ENCODE data around the gene PRDM16. TPM values are rescaled to one million over a fixed set of nuclear protein-coding genes. Genes with fewer than 3 reads are reported as not detected.
A peak's percentile ranks its signal among the peaks of the same experiment; 100 is the strongest.

Gene PRDM16
- total and polyA plus RNA-seq, 2 of the 13 experiments (the other 11 are each of a cell fraction or from before 2014, with no cell fraction given) = 0.15 to 0.81 TPM

DNA sequence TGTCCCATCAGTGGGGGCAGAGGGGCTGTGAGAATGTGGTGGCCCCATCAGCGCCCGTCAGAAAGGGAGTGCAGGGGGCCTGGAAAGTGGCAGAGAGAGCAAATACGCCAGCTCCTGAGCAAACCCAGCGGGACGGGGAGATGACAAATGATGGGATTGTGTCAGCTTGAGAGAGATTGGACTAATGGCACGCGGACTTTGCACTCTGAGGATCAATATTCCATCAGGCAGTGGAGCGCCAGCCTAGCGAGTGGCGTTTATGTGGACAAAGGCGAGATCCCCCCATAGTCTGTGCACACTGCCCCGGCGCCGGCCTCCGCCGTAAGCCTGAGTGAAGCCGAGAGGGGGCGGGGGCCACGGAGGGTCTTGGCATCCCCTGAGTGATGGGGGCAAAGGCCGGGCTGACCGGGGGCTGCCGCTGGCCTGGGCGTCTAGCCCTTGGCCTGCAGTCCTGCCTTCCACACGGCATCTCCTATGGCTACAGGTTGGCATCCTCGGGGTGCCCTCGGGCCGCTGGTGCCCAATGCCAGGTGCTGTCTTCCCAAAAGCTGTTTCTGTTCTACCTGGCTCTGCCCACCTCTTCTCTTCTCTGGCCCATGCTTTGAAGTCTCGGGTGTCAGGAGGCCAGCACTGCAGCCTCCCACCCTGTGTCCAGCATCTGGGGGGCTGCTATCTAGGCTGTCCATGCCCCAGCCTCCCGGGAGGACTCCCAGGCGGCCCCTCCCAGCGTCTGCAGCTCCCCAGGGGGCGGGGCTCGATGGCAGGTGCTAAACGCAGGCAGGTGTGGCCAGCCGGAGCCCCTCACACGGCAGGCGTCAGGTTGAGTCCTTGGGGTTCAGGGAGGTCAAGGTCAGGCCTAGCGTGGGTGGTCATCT is 46.5 kb downstream of the PRDM16 start (continued):
- TF ChIP-seq, protein P1, sequence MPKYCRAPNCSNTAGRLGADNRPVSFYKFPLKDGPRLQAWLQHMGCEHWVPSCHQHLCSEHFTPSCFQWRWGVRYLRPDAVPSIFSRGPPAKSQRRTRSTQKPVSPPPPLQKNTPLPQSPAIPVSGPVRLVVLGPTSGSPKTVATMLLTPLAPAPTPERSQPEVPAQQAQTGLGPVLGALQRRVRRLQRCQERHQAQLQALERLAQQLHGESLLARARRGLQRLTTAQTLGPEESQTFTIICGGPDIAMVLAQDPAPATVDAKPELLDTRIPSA (CRISPR knock-in tag; IDR thresholded peaks at IDR 0.05; ENCODE audit: borderline replicate concordance) = 0 out of 2 replicates have a peak, but pooled peaks have one; percentile 44
- TF ChIP-seq, protein P2, sequence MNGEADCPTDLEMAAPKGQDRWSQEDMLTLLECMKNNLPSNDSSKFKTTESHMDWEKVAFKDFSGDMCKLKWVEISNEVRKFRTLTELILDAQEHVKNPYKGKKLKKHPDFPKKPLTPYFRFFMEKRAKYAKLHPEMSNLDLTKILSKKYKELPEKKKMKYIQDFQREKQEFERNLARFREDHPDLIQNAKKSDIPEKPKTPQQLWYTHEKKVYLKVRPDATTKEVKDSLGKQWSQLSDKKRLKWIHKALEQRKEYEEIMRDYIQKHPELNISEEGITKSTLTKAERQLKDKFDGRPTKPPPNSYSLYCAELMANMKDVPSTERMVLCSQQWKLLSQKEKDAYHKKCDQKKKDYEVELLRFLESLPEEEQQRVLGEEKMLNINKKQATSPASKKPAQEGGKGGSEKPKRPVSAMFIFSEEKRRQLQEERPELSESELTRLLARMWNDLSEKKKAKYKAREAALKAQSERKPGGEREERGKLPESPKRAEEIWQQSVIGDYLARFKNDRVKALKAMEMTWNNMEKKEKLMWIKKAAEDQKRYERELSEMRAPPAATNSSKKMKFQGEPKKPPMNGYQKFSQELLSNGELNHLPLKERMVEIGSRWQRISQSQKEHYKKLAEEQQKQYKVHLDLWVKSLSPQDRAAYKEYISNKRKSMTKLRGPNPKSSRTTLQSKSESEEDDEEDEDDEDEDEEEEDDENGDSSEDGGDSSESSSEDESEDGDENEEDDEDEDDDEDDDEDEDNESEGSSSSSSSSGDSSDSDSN (CRISPR knock-in tag; IDR thresholded peaks at IDR 0.05) = peak; percentile 69
- TF ChIP-seq, protein P3, sequence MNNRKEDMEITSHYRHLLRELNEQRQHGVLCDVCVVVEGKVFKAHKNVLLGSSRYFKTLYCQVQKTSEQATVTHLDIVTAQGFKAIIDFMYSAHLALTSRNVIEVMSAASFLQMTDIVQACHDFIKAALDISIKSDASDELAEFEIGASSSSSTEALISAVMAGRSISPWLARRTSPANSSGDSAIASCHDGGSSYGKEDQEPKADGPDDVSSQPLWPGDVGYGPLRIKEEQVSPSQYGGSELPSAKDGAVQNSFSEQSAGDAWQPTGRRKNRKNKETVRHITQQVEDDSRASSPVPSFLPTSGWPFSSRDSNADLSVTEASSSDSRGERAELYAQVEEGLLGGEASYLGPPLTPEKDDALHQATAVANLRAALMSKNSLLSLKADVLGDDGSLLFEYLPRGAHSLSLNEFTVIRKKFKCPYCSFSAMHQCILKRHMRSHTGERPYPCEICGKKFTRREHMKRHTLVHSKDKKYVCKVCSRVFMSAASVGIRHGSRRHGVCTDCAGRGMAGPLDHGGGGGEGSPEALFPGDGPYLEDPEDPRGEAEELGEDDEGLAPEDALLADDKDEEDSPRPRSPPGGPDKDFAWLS (CRISPR knock-in tag; IDR thresholded peaks at IDR 0.05; ENCODE audit: borderline replicate concordance) = no peak
- TF ChIP-seq ADNP (CRISPR knock-in tag; IDR thresholded peaks at IDR 0.05) (no peak), EED (CRISPR knock-in tag; IDR thresholded peaks at IDR 0.05) (no peak), CEBPB (IDR thresholded peaks at IDR 0.05; ENCODE audit: borderline replicate concordance, low read depth, low read length) (peak; percentile 66), PITX1 (CRISPR knock-in tag; IDR thresholded peaks at IDR 0.05) (peak; percentile 64; the same call in 1 of the 2 replicates), CREB1 (IDR thresholded peaks at IDR 0.05) (no peak), CREB1 (CRISPR knock-in tag; IDR thresholded peaks at IDR 0.05) (peak; percentile 45; the same call in 1 of the 2 replicates), ZNF24 (IDR thresholded peaks at IDR 0.05) (no peak), HOXD1 (CRISPR knock-in tag; IDR thresholded peaks at IDR 0.05) (peak; percentile 91; the same call in 1 of the 2 replicates)
- TF ChIP-seq, protein P4, sequence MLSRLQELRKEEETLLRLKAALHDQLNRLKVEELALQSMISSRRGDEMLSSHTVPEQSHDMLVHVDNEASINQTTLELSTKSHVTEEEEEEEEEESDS (CRISPR knock-in tag; IDR thresholded peaks at IDR 0.05; ENCODE audit: borderline replicate concordance) = no peak
- TF ChIP-seq, protein P5, sequence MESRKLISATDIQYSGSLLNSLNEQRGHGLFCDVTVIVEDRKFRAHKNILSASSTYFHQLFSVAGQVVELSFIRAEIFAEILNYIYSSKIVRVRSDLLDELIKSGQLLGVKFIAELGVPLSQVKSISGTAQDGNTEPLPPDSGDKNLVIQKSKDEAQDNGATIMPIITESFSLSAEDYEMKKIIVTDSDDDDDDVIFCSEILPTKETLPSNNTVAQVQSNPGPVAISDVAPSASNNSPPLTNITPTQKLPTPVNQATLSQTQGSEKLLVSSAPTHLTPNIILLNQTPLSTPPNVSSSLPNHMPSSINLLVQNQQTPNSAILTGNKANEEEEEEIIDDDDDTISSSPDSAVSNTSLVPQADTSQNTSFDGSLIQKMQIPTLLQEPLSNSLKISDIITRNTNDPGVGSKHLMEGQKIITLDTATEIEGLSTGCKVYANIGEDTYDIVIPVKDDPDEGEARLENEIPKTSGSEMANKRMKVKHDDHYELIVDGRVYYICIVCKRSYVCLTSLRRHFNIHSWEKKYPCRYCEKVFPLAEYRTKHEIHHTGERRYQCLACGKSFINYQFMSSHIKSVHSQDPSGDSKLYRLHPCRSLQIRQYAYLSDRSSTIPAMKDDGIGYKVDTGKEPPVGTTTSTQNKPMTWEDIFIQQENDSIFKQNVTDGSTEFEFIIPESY (CRISPR knock-in tag; IDR thresholded peaks at IDR 0.05) = no peak
- TF ChIP-seq, protein P6, sequence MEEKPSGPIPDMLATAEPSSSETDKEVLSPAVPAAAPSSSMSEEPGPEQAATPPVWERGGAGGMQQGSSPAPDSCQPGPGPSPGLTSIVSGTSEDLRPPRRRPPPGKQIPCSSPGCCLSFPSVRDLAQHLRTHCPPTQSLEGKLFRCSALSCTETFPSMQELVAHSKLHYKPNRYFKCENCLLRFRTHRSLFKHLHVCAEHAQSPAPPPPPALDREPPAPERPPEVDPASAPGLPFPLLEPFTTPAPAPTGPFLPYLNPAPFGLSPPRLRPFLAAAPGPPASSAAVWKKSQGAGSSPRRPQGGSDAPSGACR (CRISPR knock-in tag; IDR thresholded peaks at IDR 0.05) = no peak
- TF ChIP-seq, protein P7, sequence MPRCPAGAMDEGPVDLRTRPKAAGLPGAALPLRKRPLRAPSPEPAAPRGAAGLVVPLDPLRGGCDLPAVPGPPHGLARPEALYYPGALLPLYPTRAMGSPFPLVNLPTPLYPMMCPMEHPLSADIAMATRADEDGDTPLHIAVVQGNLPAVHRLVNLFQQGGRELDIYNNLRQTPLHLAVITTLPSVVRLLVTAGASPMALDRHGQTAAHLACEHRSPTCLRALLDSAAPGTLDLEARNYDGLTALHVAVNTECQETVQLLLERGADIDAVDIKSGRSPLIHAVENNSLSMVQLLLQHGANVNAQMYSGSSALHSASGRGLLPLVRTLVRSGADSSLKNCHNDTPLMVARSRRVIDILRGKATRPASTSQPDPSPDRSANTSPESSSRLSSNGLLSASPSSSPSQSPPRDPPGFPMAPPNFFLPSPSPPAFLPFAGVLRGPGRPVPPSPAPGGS (CRISPR knock-in tag; IDR thresholded peaks at IDR 0.05) = no peak
